Airway epithelial cell (primary cell): ENCODE measurements around the gene RCN1. TPM values are rescaled to one million over a fixed set of nuclear protein-coding genes. Genes with fewer than 3 reads are reported as not detected.

Source experiments
- total RNA-seq: library from RNA; depleted of rRNA; stranded (reverse); fragments of >200 nt; gene quantifications from 2 replicates; pipeline ENCODE4 v1.2.3, GENCODE V29; 2015

RCN1 gene
- 33.3 and 39.4 TPM in 2 replicates for total RNA-seq

GRCh38 chr11:32090545-32091370 lies at the start of gene RCN1:
Gene RCN1 (plus strand): TSS chr11:32091074. CDS start chr11:32091197, 123 bp downstream.

